Eye (tissue), 1 donor: ENCODE measurements around the gene TMTC2.

ENCODE experiments used
- DNase-seq: peaks from one replicate; pipeline ENCODE4 v3.0.0-alpha.2; 2015

The TMTC2 gene

GRCh38 chr12:83036847-83037246, 350.1 kb downstream of the TMTC2 start:
- DNase-seq: no peak

- DNase-seq: no peak
Observed at GRCh38 chr12:83039413-83039812, 352.7 kb downstream of the TMTC2 start.

- no peak for DNase-seq
Observed at GRCh38 chr12:83040339-83040738, 353.6 kb downstream of the TMTC2 start.

GRCh38 chr12:83040991-83041390, 354.3 kb downstream of the TMTC2 start:
- DNase-seq: no peak

GRCh38 chr12:83042441-83043200, 355.9 kb downstream of the TMTC2 start:
- no peak for DNase-seq

- no peak for DNase-seq
Observed at GRCh38 chr12:83044736-83045135, 358.0 kb downstream of the TMTC2 start.

- DNase-seq: no peak
Observed at GRCh38 chr12:83046019-83046418, 359.3 kb downstream of the TMTC2 start.

- DNase-seq: no peak
Observed at GRCh38 chr12:83049306-83049705, 362.6 kb downstream of the TMTC2 start.

GRCh38 chr12:83052890-83053541, 366.3 kb downstream of the TMTC2 start:
- DNase-seq: no peak

- DNase-seq: no peak
Observed at GRCh38 chr12:83057436-83057835, 370.7 kb downstream of the TMTC2 start.

GRCh38 chr12:83059107-83059506, 372.4 kb downstream of the TMTC2 start:
- no peak for DNase-seq

GRCh38 chr12:83065562-83065961, 378.9 kb downstream of the TMTC2 start:
- DNase-seq: no peak

GRCh38 chr12:83067981-83068380, 381.3 kb downstream of the TMTC2 start:
- DNase-seq: no peak

- no peak for DNase-seq
Observed at GRCh38 chr12:83074358-83074894, 387.7 kb downstream of the TMTC2 start.

- DNase-seq: no peak
Observed at GRCh38 chr12:83075471-83075870, 388.8 kb downstream of the TMTC2 start.

- no peak for DNase-seq
Observed at GRCh38 chr12:83077041-83077440, 390.3 kb downstream of the TMTC2 start.

- DNase-seq: peak; percentile 34
Observed at GRCh38 chr12:83082690-83083276, 396.1 kb downstream of the TMTC2 start.

- DNase-seq: peak; percentile 30
Observed at GRCh38 chr12:83083616-83084015, 396.9 kb downstream of the TMTC2 start.

GRCh38 chr12:83084516-83085234, 398.0 kb downstream of the TMTC2 start:
- no peak for DNase-seq

- DNase-seq: no peak
Observed at GRCh38 chr12:83086023-83086422, 399.3 kb downstream of the TMTC2 start.

- DNase-seq: no peak
Observed at GRCh38 chr12:83089575-83089974, 402.9 kb downstream of the TMTC2 start.

GRCh38 chr12:83092129-83092528, 405.4 kb downstream of the TMTC2 start:
- no peak for DNase-seq

GRCh38 chr12:83092606-83093005, 405.9 kb downstream of the TMTC2 start:
- no peak for DNase-seq
